Transverse colon (tissue), 4 donors: ENCODE results near the gene MORN4.

Experiments used
- POLR2A ChIP-seq: fragments of 450-650 bp; IDR thresholded peaks from one replicate; pipeline ENCODE4 v1.6.1; 2016; ENCODE audit warnings: antibody characterized with exemption, mild to moderate bottlenecking, moderate library complexity
- POLR2AphosphoS5 ChIP-seq, 3 donors: sonication (generic); formaldehyde crosslinking; IDR thresholded peaks; one replicate each; pipeline ENCODE4 v1.6.1; 2016; ENCODE audit warnings: antibody characterized with exemption in 3 of 3
- TF ChIP-seq, protein P1 (sequence below), 5 experiments: fragments of 200-600 bp in 3 of 5; fragments of 450-650 bp in 2 of 5; sonication (generic) in 3 of 5; IDR thresholded peaks; 1 replicate in 2 of 5; 2 replicates in 3 of 5; pipeline ENCODE4 v1.5.1; 2016 to 2017; ENCODE audit warnings: antibody characterized with exemption in 5 of 5, inconsistent platforms in 3 of 5, mild to moderate bottlenecking in 2 of 5, moderate library complexity in 1 of 5

DNA sequence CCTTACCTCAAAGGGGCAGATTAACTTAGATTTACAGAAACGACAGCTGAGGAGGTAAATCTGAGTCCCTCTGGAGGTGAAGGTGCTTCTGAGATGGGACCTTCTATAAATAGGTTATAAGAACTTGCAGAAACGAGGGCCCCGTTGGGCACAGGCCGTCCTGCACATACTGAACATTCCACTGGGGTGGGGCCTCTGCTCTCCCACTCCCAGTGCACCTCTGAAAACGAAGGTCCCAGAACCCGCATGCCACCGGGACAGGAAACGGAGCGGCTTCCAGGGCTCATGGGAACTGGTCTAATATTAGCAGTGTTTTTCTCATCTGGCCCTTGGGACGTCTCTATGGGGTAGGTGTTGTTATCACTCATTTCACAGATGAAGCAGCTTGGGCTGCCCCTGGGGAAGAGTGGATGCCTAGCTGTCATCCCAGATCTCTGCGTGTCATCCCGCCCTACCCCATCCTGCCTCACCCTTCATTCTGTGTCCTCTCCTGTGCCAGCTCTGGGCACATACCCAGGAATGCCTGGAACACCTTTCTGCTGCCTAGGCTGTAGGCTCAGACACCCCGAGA, 24.2 kb downstream of the MORN4 start:
- TF ChIP-seq, protein P1, sequence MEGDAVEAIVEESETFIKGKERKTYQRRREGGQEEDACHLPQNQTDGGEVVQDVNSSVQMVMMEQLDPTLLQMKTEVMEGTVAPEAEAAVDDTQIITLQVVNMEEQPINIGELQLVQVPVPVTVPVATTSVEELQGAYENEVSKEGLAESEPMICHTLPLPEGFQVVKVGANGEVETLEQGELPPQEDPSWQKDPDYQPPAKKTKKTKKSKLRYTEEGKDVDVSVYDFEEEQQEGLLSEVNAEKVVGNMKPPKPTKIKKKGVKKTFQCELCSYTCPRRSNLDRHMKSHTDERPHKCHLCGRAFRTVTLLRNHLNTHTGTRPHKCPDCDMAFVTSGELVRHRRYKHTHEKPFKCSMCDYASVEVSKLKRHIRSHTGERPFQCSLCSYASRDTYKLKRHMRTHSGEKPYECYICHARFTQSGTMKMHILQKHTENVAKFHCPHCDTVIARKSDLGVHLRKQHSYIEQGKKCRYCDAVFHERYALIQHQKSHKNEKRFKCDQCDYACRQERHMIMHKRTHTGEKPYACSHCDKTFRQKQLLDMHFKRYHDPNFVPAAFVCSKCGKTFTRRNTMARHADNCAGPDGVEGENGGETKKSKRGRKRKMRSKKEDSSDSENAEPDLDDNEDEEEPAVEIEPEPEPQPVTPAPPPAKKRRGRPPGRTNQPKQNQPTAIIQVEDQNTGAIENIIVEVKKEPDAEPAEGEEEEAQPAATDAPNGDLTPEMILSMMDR (IDR thresholded peaks at IDR 0.05) = no peak
- TF ChIP-seq POLR2A = no peak
- no peak for TF ChIP-seq POLR2AphosphoS5 (IDR thresholded peaks at IDR 0.05)
